Ecto neural progenitor cell (in vitro differentiated cells): Measurements from ENCODE around the gene ENOX1.

Experiments used
- DNase-seq: peaks from one replicate; pipeline ENCODE4 v3.0.0-alpha.2; 2018; ENCODE audit warnings: low spot score

The ENOX1 gene

DNA sequence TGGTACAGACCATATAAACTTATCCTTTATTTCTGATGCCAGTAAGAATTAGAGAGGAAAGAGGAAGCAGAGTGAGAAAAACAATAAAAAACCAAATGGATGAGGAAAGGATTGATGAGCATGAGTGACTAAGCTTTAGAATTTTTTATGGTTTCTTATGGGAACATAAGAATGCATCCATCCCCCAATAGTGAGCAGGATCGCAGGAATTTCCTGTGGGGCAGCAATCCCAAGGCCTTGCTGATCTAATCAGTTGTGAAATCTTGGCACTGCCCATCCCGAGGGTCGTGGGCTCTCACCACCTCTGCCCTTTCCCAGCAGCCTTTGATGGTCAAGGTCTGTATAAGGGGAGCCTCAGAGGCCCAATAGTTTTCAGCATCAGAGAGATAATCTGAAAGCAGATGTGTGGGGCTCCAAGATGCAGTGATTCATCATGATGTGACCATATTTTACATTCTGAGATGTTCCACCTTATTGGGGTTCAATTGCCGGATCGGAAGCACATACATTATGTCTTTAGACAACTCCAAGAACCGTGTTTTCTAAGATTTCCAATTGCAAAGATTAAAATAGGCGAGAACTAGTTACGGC is 541.3 kb downstream of the ENOX1 start:
- no peak for DNase-seq

DNA sequence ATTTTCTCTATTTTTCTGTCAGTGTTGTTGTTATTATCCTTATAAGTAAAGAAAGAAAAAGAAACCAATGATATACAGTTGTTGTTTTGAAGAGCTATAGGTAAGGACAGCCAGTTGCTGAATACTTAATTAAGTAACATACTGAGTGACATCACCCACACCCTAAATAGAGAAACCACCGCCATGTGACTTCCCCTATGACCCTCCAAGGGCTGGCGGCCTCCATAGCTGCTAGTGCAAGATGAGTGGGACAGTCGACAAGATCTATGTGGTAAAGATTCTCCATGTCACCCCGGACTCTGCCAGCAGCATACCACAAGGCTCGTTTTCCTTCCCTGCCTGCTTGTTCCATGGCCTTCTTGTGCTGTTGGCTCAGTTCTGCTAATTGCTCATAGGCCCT is 542.3 kb downstream of the ENOX1 start:
- no peak for DNase-seq

DNA sequence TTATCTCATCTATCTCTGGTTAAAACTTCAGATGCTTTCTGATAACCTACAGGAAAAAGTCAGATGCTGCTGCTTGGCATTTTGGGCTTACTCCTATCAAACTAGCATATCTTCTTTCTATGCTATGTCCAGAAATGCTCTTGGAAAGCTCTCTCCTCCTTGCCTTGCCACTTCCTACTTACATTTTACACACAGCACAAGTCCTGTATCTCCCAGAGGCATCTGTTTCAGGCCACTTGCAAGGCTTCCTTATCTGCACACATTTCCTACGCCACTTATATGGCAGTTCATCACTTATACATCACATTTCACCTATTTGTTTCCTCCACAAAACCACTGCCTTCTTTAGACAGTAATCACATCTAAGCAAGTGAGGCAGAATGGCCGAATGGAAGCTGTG is 543.1 kb downstream of the ENOX1 start:
- no peak for DNase-seq

- DNase-seq = no peak
These were observed 544.7 kb downstream of the ENOX1 start for GRCh38 chr13:43242040-43242439.

- no peak for DNase-seq
These were observed 546.5 kb downstream of the ENOX1 start for GRCh38 chr13:43240278-43240677.

GRCh38 chr13:43239275-43239840 is 547.4 kb downstream of the ENOX1 start:
- no peak for DNase-seq

DNA sequence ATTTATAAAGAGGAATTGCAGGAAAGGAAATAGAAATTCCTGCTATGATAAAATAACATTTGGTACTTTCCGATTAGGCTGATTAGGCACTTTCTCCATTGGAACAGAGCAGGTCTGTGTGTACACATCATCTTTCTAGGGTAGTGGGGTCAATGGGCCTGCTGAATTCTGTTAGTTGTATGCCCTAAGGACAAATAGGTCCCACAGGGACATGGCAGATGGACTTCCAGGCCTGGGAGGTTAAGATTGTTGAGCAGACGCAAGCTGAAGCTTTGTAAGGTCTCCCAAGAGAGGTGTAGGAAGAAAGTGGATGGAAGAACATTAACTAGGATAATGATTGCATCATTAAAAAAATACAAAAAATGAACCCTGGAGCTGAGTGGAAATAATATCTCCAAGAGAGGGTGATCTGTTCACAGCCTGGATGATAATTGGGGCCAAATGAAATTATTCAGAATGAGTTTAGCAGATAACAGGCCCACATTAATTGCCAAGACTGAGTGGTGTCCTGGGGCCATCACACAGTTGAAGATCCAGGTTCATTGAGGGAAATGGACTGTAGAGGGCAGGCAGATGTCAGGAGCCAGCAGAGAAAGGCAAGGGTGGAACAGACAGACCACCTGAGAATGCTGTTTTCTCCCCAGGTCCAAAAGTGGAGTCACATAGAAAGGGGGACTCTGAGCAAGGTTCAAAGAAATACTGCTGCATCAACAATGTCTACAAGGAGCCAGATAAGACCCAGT is 548.3 kb downstream of the ENOX1 start:
- no peak for DNase-seq

DNA sequence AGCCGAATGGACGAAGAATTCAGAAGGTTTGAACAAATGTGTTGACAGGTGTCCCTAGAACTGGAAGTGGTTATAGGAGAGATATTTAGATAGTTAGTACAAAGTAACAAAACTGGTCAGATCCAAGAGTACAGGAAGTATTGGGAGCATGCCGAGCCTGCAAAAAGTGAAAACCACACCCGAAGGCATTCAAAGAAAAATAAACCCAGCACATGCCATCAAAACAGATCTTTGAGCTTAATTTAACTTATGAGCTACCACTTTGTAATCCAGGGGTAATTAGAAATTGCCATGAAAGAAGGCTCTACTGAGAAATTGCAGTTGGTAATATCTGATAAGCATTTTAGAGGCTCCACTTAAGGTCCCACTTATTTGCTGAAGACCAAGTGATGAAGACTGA is 549.2 kb downstream of the ENOX1 start:
- no peak for DNase-seq

GRCh38 chr13:43235028-43235427 is 551.7 kb downstream of the ENOX1 start:
- DNase-seq = no peak

DNA sequence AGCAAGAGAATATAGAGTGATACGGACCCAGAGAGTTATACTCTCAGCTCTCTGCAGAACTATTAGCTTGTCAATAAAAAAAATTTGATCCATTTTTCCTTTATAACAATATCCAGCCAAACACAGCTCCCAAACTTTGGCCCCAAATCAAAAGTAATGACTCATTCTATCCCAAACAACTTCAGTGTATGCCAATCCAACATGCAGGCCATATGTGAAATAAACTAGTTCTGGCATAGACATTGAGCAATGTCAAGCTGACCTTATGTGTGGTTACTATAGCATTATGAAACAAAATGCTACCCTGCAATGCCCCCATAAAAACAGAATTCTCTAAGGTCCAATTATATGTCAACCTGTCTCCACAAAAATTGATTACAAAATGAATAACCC is 553.9 kb downstream of the ENOX1 start:
- no peak for DNase-seq

GRCh38 chr13:43232144-43232872 is 554.5 kb downstream of the ENOX1 start:
- no peak for DNase-seq

GRCh38 chr13:43230989-43231388 is 555.8 kb downstream of the ENOX1 start:
- no peak for DNase-seq

- no peak for DNase-seq
These were observed 557.3 kb downstream of the ENOX1 start for GRCh38 chr13:43229506-43229905.

- DNase-seq = no peak
These were observed 559.1 kb downstream of the ENOX1 start for GRCh38 chr13:43227721-43228120.

- no peak for DNase-seq
These were observed 563.6 kb downstream of the ENOX1 start for GRCh38 chr13:43223216-43223615.

DNA sequence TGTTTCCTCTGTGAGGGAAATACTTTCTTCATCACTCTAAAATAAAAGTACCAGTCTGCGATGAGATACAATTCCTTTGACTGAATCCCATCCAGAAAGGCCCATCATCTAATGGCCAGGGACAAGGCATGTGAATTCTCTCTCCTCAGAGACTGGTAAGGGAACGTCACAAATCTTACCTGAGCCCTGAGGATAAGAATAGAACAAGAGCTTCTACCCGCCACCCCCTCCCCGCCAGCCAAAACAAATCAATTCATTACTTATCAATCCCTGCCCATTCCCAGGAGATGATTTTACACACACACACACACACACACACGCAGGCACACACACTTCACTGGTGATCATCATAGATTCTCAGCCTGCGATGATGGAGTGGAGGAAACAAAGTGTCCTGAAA is 564.7 kb downstream of the ENOX1 start:
- DNase-seq = no peak

GRCh38 chr13:43221611-43222010 is 565.2 kb downstream of the ENOX1 start:
- no peak for DNase-seq

- no peak for DNase-seq
These were observed 565.7 kb downstream of the ENOX1 start for GRCh38 chr13:43220873-43221595.

DNA sequence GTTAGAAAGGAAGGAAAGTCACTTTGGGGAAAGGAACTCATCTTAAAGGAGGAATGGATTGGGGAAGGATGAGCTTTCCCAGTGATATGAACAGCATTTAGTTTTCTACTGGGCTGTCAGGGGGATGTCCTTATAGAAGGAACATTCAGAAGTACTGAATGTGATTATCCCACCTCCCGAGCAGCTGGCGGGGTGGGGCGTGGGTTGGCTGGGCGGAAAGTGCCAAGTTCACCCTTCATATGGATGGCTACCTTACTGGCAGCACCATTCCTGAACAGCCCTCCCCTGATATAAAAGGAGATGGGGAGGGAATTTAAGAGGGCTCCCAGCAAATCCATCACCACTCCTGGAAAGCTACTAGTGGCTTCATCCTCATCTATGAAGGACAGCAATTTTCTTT is 572.6 kb downstream of the ENOX1 start:
- DNase-seq = no peak

- DNase-seq = no peak
These were observed 579.9 kb downstream of the ENOX1 start for GRCh38 chr13:43206838-43207237.

DNA sequence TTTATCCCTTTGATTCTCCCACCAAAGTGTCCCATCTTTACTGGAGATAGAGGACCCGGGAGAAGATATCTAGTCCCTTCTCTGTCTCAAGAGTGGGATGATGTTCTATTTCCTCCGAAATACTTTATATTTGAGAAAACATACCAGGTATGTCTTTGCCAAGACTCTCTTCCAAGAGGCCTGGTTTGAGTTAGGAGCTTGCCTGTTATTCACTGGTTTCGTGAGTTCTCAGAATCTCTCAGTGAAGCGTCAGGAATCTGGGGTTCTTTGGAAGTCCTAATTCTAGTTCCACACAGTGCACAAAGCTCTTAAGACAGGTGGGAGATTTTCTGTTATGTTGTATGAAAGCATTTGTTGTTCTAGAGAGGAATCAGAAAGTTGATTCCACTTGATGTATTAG is 581.4 kb downstream of the ENOX1 start:
- DNase-seq = no peak

DNA sequence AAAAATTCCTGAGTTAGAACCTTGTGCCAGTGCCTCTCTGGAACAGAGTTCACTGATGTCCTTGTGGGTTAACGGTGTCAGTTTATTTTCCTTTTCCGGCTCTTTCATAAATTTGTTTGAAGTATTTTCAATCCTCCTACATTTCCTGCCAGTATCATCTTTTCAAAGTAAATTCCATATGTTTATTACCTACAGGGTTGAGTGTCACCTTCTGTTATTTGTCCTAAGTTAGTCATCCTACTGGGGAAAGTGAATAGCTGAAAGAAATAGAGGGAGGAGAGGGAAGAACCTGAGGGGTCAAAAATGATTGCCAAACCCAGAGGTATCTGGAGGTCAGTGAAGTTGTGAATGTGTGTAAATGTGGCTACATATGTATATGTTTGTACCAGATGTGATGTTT is 582.2 kb downstream of the ENOX1 start:
- DNase-seq = no peak
